Measurements from ENCODE around the gene PRDM15. TPM values are rescaled to one million over a fixed set of nuclear protein-coding genes. Genes with fewer than 3 reads are reported as not detected.

PRDM15 gene
- total RNA-seq, 2 donors from 2014 or later, result 12.9 to 22.1 TPM

GRCh38 chr21:41919666-41920398 is 40.7 kb upstream of the PRDM15 start:
- ATAC-seq, result no peak
- peaks cover 0 to 7% of the 10 kb centered on the region in 2 donors for H3K4me1 Mint-ChIP-seq (ENCODE audit: low read depth in 2 of 2)

DNA sequence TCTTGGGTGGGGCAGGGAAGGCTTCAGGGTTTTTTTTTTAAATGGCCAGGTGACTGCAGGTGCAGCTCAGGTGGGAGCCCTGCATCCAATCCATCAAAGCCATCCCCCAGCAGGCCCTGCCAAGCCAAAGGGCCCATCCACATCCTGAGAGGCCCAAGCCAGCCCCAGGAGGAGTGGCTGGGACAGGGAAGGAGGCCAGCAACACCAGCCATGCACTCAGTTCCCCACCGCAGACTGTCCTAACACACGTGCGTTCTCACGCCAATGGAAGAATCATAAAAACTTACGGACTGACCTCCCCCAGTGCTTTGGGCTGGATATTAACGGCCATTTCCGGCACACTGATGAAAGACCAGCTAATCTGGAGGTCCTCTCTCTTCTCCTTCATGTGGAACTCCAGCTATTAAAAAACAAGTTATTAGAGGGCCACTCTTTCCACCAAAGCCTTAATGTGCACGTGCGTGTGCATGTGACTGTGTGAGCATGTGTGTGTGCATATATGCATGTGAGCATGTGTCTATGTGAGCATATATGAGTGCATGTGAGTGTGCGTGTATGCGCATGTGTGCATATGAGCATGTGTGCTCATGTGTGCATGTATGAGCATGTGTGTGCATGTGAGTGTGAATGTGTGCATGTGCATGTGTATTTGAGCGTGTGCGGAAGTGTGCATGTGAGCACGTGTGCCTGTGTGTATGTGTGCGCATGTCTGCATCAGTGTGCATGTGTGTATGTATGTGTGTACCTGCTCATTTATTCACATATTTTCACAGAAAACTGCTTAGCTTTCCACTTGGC is 39.6 kb upstream of the PRDM15 start:
- peaks cover 0 to 6% of the 10 kb centered on the region in 2 donors for H3K27me3 Mint-ChIP-seq
- H3K4me1 Mint-ChIP-seq (ENCODE audit: low read depth in 2 of 2), result peaks cover 0 to 7% of the 10 kb centered on the region in 2 donors
- no peak overlapping the region for H3K27ac Mint-ChIP-seq
- no peak for DNase-seq (ENCODE audit: low spot score)
- no peaks in the 10 kb centered on the region for H3K9me3 Mint-ChIP-seq
- H3K36me3 Mint-ChIP-seq, result no peaks in the 10 kb centered on the region
- no peak for ATAC-seq
- no peak overlapping the region for H3K4me3 Mint-ChIP-seq

More at GRCh38 chr21:41919666-41920398, 40.7 kb upstream of the PRDM15 start:
- H3K27me3 Mint-ChIP-seq, result peaks cover 0 to 6% of the 10 kb centered on the region in 2 donors
- DNase-seq (ENCODE audit: low spot score), result no peak
- H3K36me3 Mint-ChIP-seq, result no peaks in the 10 kb centered on the region
- no peaks in the 10 kb centered on the region for H3K9me3 Mint-ChIP-seq
- no peak overlapping the region for H3K27ac Mint-ChIP-seq
- no peak overlapping the region for H3K4me3 Mint-ChIP-seq

GRCh38 chr21:41917531-41917930 is 38.4 kb upstream of the PRDM15 start:
- H3K27ac Mint-ChIP-seq, result no peak overlapping the region
- no peaks in the 10 kb centered on the region for H3K36me3 Mint-ChIP-seq
- peaks cover 0 to 6% of the 10 kb centered on the region in 2 donors for H3K27me3 Mint-ChIP-seq
- no peak for DNase-seq (ENCODE audit: low spot score)
- no peak for ATAC-seq
- H3K9me3 Mint-ChIP-seq, result no peaks in the 10 kb centered on the region
- no peaks in the 10 kb centered on the region for H3K4me1 Mint-ChIP-seq (ENCODE audit: low read depth in 2 of 2)
- no peak overlapping the region for H3K4me3 Mint-ChIP-seq

- H3K27me3 Mint-ChIP-seq, result peaks cover 0 to 5% of the 10 kb centered on the region in 2 donors
- H3K4me3 Mint-ChIP-seq, result no peak overlapping the region
- H3K27ac Mint-ChIP-seq, result no peak overlapping the region
- no peaks in the 10 kb centered on the region for H3K4me1 Mint-ChIP-seq (ENCODE audit: low read depth in 2 of 2)
- H3K9me3 Mint-ChIP-seq, result no peaks in the 10 kb centered on the region
- DNase-seq (ENCODE audit: low spot score), result no peak
- H3K36me3 Mint-ChIP-seq, result no peaks in the 10 kb centered on the region
- ATAC-seq, result peak in 1 of 2 donors; percentile 17
Observed at GRCh38 chr21:41916888-41917433, 37.8 kb upstream of the PRDM15 start.

- Mint-ChIP-seq H3K4me1 (ENCODE audit: low read depth in 2 of 2) (no peaks in the 10 kb centered on the region), H3K36me3 (no peaks in the 10 kb centered on the region), H3K9me3 (no peaks in the 10 kb centered on the region), H3K27ac (no peak overlapping the region), H3K27me3 (no peaks in the 10 kb centered on the region), H3K4me3 (no peak overlapping the region)
- DNase-seq (ENCODE audit: low spot score) (no peak), ATAC-seq (peak; percentile 17 to 32)
Observed at GRCh38 chr21:41914965-41915364, 35.8 kb upstream of the PRDM15 start.

- H3K27ac Mint-ChIP-seq, result no peak overlapping the region
- DNase-seq (ENCODE audit: low spot score) (no peak), ATAC-seq (no peak)
- H3K4me3 Mint-ChIP-seq, result no peak overlapping the region
- no peaks in the 10 kb centered on the region for H3K9me3 Mint-ChIP-seq
- H3K4me1 Mint-ChIP-seq (ENCODE audit: low read depth in 2 of 2), result no peaks in the 10 kb centered on the region
- no peaks in the 10 kb centered on the region for H3K27me3 Mint-ChIP-seq
- H3K36me3 Mint-ChIP-seq, result no peaks in the 10 kb centered on the region
Observed at GRCh38 chr21:41914358-41914757, 35.2 kb upstream of the PRDM15 start.

DNA sequence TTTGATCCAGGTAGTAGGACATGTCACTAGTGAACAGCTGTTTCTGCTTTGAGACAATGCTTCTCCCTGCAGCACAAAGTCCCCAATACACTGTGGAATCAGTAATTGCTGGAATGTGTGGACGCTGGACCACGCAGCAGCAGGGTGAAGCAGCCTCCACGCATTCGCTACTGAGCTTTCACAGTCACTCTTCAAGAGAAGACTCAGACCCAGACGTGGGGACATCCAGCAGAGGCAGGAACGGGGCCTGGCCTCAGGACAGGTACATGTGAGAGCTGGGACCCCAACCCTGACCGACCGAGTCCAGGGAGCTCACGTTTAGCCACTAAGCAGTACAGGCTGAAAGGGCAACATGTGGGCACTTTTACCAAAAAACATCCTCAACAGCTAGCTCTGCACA is 34.1 kb upstream of the PRDM15 start:
- DNase-seq (ENCODE audit: low spot score) (no peak), ATAC-seq (no peak)
- H3K27me3 Mint-ChIP-seq, result no peaks in the 10 kb centered on the region
- H3K36me3 Mint-ChIP-seq, result no peaks in the 10 kb centered on the region
- H3K4me3 Mint-ChIP-seq, result no peak overlapping the region
- H3K4me1 Mint-ChIP-seq (ENCODE audit: low read depth in 2 of 2), result no peaks in the 10 kb centered on the region
- no peaks in the 10 kb centered on the region for H3K9me3 Mint-ChIP-seq
- H3K27ac Mint-ChIP-seq, result no peak overlapping the region

- Mint-ChIP-seq H3K9me3 (no peaks in the 10 kb centered on the region), H3K4me1 (ENCODE audit: low read depth in 2 of 2) (no peaks in the 10 kb centered on the region), H3K27me3 (no peaks in the 10 kb centered on the region), H3K27ac (no peak overlapping the region), H3K4me3 (no peak overlapping the region), H3K36me3 (no peaks in the 10 kb centered on the region)
- ATAC-seq (no peak), DNase-seq (ENCODE audit: low spot score) (no peak)
Observed at GRCh38 chr21:41908829-41909228, 29.7 kb upstream of the PRDM15 start.

GRCh38 chr21:41907496-41908258 is 28.5 kb upstream of the PRDM15 start:
- Mint-ChIP-seq H3K4me1 (ENCODE audit: low read depth in 2 of 2) (peaks cover 0 to 3% of the 10 kb centered on the region in 2 donors), H3K36me3 (no peaks in the 10 kb centered on the region), H3K27me3 (no peaks in the 10 kb centered on the region), H3K9me3 (no peaks in the 10 kb centered on the region), H3K4me3 (no peak overlapping the region), H3K27ac (no peak overlapping the region)
- ATAC-seq (no peak), DNase-seq (ENCODE audit: low spot score) (no peak)

DNA sequence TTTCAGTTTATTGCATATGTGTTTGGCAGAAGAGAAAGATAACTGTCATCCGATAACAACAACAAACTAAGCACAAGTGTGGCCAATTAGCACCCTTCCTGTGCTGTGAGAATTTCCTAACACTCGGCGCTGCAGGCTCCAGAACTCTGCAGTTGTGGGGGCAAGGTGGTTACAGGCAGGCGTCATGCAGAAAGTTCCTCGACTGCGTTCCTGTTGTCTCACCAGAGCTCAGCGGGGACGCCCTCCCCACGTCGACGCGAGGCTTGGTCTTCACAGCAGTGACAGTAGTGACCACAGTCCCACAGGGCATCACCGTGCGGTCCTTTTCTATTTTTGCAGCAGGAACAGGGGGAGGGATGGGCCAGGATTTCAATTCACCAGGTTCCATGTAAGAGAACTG is 27.6 kb upstream of the PRDM15 start:
- DNase-seq (ENCODE audit: low spot score), result no peak
- Mint-ChIP-seq H3K36me3 (no peaks in the 10 kb centered on the region), H3K4me3 (no peak overlapping the region), H3K9me3 (no peaks in the 10 kb centered on the region), H3K27ac (no peak overlapping the region), H3K27me3 (no peaks in the 10 kb centered on the region), H3K4me1 (ENCODE audit: low read depth in 2 of 2) (peaks cover 0 to 3% of the 10 kb centered on the region in 2 donors)
- ATAC-seq, result no peak

DNA sequence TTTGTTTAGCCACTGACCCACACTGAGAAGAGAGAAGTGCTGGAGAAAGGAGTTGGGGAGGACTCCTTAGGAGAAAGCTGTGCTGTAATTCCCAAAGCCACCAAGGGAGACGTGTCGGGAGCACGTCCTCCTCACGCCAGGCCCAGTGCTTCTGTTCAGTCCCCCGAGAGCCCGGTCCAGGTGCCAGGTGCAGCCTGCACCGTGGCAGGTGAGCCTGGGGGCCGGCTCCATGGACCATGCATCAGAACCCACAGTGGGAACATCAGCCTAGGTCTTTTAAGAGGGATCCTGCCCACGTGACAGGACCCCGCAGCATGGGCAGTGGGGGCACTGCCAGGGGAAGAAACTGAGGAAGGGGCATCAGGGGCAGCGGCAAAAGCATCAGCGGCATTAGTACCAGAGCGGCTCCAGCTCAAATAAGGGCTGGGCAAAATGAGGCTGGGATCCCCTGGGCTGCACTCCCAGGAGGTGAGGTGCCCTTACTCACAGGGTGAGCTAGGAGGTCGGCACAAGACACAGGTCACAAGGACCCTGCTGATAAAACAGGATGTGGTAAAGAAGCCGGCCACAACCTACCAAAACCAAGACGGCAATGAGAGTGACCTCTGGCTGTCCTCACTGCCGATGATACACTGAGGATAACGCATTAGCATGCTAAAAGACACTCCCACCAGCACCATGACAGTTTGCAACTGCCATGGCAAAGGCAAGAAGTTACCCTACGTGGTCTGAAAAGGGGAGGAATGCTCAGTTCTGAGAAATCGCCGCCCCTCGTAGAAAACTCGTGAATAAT is 24.6 kb upstream of the PRDM15 start:
- Mint-ChIP-seq H3K27ac (no peak overlapping the region), H3K9me3 (no peaks in the 10 kb centered on the region), H3K27me3 (peaks cover 0 to 9% of the 10 kb centered on the region in 2 donors), H3K36me3 (no peaks in the 10 kb centered on the region), H3K4me3 (no peak overlapping the region), H3K4me1 (ENCODE audit: low read depth in 2 of 2) (peaks cover 7 to 16% of the 10 kb centered on the region in 2 donors)
- ATAC-seq, result no peak
- no peak for DNase-seq (ENCODE audit: low spot score)

DNA sequence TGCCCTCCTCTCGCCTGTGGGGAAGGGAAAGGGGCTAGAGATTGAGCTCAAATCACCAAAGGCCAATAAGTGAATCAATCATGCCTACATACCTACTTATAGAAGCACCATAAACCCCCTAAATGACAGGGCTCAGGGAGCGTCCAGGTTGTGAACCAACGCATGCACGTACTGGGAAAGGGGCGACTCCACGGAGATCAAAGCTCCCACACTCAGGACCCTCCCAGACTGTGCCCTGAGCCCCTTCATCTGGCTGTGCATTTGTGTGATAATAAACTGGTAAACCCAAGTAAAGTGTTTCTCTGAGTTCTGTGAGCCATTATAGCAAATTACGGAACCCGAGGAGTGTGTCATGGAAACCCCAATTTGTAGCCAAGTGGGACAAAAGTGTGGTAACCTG is 23.8 kb upstream of the PRDM15 start:
- Mint-ChIP-seq H3K4me3 (no peak overlapping the region), H3K4me1 (ENCODE audit: low read depth in 2 of 2) (peaks cover 7 to 16% of the 10 kb centered on the region in 2 donors), H3K36me3 (no peaks in the 10 kb centered on the region), H3K9me3 (no peaks in the 10 kb centered on the region), H3K27me3 (peaks cover 0 to 9% of the 10 kb centered on the region in 2 donors), H3K27ac (no peak overlapping the region)
- DNase-seq (ENCODE audit: low spot score) (no peak), ATAC-seq (no peak)

GRCh38 chr21:41901782-41902181 is 22.6 kb upstream of the PRDM15 start:
- DNase-seq (ENCODE audit: low spot score) (no peak), ATAC-seq (no peak)
- Mint-ChIP-seq H3K4me3 (no peak overlapping the region), H3K9me3 (no peaks in the 10 kb centered on the region), H3K27me3 (peaks cover 0 to 9% of the 10 kb centered on the region in 2 donors), H3K4me1 (ENCODE audit: low read depth in 2 of 2) (peaks cover 7 to 16% of the 10 kb centered on the region in 2 donors), H3K36me3 (no peaks in the 10 kb centered on the region), H3K27ac (no peak overlapping the region)

Data from natural killer cell treated with Interleukin-12 subunit alpha and Interleukin-12 subunit beta and Interleukin-15 and Interleukin-18, amount 100 ng/mL, for 72 hours (primary cell).